ENCODE data around the gene LRRK1.

LRRK1 gene

DNA sequence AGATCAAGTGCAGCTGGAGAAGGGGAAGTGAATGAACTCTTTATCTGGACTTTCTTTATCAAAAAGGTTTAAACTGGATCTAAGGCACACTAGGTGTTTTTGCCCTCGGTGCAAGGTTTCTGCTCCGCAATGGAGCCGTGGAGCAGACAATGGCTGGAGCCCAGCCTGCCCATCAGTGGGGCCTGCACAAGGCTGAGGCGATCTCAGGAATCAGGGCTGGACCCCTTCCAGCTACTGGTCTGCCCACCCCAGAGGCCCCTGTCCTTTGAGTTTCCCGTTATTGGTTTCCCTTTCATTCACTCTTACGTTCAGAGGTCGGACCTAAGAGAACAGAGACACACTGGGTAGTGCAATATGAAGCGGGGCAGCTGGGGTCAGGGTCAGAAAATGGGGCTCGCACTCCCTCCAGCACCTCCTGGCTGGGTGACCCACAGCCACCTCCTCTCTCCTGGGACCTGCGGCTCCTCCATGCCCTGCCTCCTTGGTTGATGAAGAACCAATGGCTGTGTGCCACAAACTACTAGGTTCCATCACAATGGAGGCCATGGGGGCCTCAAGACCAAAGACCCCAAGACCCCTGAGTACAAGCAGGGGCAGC lies 168.1 kb downstream of the LRRK1 start:
- in situ Hi-C loops (cut with MboI; ENCODE audit: low pct_unique_long_range_greater_than_20kb, low sequenced_read_pairs, unreplicated experiment) = no loop called here
- no peak for DNase-seq (ENCODE audit: low spot score)
- TF ChIP-seq, protein P1, sequence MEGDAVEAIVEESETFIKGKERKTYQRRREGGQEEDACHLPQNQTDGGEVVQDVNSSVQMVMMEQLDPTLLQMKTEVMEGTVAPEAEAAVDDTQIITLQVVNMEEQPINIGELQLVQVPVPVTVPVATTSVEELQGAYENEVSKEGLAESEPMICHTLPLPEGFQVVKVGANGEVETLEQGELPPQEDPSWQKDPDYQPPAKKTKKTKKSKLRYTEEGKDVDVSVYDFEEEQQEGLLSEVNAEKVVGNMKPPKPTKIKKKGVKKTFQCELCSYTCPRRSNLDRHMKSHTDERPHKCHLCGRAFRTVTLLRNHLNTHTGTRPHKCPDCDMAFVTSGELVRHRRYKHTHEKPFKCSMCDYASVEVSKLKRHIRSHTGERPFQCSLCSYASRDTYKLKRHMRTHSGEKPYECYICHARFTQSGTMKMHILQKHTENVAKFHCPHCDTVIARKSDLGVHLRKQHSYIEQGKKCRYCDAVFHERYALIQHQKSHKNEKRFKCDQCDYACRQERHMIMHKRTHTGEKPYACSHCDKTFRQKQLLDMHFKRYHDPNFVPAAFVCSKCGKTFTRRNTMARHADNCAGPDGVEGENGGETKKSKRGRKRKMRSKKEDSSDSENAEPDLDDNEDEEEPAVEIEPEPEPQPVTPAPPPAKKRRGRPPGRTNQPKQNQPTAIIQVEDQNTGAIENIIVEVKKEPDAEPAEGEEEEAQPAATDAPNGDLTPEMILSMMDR (IDR thresholded peaks at IDR 0.05; ENCODE audit: extremely low read depth, insufficient read depth, missing control alignments) = no peak

GRCh38 chr15:101088271-101088670 lies 169.1 kb downstream of the LRRK1 start:
- no peak for DNase-seq (ENCODE audit: low spot score)
- TF ChIP-seq, protein P1 (IDR thresholded peaks at IDR 0.05; ENCODE audit: extremely low read depth, insufficient read depth, missing control alignments) = no peak
- in situ Hi-C loops (cut with MboI; ENCODE audit: low pct_unique_long_range_greater_than_20kb, low sequenced_read_pairs, unreplicated experiment) = no loop called here

GRCh38 chr15:101088788-101089578 lies 169.8 kb downstream of the LRRK1 start:
- TF ChIP-seq, protein P1 (IDR thresholded peaks at IDR 0.05; ENCODE audit: extremely low read depth, insufficient read depth, missing control alignments) = peak; percentile 99
- DNase-seq (ENCODE audit: low spot score) = peak; percentile 90
- in situ Hi-C loops (cut with MboI; ENCODE audit: low pct_unique_long_range_greater_than_20kb, low sequenced_read_pairs, unreplicated experiment) = no loop called here

- TF ChIP-seq, protein P1 (IDR thresholded peaks at IDR 0.05; ENCODE audit: extremely low read depth, insufficient read depth, missing control alignments) = no peak
- DNase-seq (ENCODE audit: low spot score) = no peak
- in situ Hi-C loops (cut with MboI; ENCODE audit: low pct_unique_long_range_greater_than_20kb, low sequenced_read_pairs, unreplicated experiment) = loop anchor here (10.0 kb wide), 1 partner anchor 165 kb away; the partner anchor contains the start of gene CHSY1
Observed at GRCh38 chr15:101089579-101090427, 170.6 kb downstream of the LRRK1 start.

- DNase-seq (ENCODE audit: low spot score) = no peak
- TF ChIP-seq, protein P1 (IDR thresholded peaks at IDR 0.05; ENCODE audit: extremely low read depth, insufficient read depth, missing control alignments) = no peak
- in situ Hi-C loops (cut with MboI; ENCODE audit: low pct_unique_long_range_greater_than_20kb, low sequenced_read_pairs, unreplicated experiment) = loop anchor here (10.0 kb wide), 1 partner anchor 164 kb away; the partner anchor contains the start of gene CHSY1
Observed at GRCh38 chr15:101090428-101090790, 171.3 kb downstream of the LRRK1 start.
